HepG2 (cell line): Measurements from ENCODE around the gene ICAM5. TPM values are rescaled to one million over a fixed set of nuclear protein-coding genes. Genes with fewer than 3 reads are reported as not detected.

Source experiments
- BRD4 ChIP-seq: sonication (generic); formaldehyde crosslinking; IDR thresholded peaks from 2 replicates; pipeline ENCODE4 v1.4.0; 2020; ENCODE audit warnings: missing genetic modification reagents
- CHCHD3 ChIP-seq: sonication (generic); formaldehyde crosslinking; IDR thresholded peaks from 2 replicates; pipeline ENCODE4 v1.8.0; 2022; ENCODE audit warnings: mild to moderate bottlenecking, missing genetic modification reagents, moderate library complexity
- FOXA3 ChIP-seq: IDR thresholded peaks from 2 replicates; pipeline ENCODE4 v1.6.1; 2016; ENCODE audit warnings: missing genetic modification reagents, missing compliant biosample characterization
- FOXO1 ChIP-seq: sonication (generic); formaldehyde crosslinking; IDR thresholded peaks from 2 replicates; pipeline ENCODE4 v1.4.0; 2020; ENCODE audit warnings: missing genetic modification reagents
- KDM1A ChIP-seq: IDR thresholded peaks from 2 replicates; pipeline ENCODE4 v1.6.1; 2016; ENCODE audit warnings: missing compliant biosample characterization
- KLF12 ChIP-seq: sonication (generic); formaldehyde crosslinking; IDR thresholded peaks from 2 replicates; pipeline ENCODE4 v1.4.0; 2020; ENCODE audit warnings: missing genetic modification reagents, borderline replicate concordance
- MLLT10 ChIP-seq: sonication (generic); formaldehyde crosslinking; IDR thresholded peaks from 2 replicates; pipeline ENCODE4 v1.4.0; 2020; ENCODE audit warnings: missing genetic modification reagents
- PHF5A ChIP-seq: IDR thresholded peaks from one replicate; pipeline ENCODE4 v1.6.1; 2018; ENCODE audit warnings: low read depth, missing genetic modification reagents; ENCODE audit not compliant: unreplicated experiment
- RBAK ChIP-seq: sonication (generic); formaldehyde crosslinking; IDR thresholded peaks from 2 replicates; pipeline ENCODE4 v1.5.1; 2020; ENCODE audit warnings: mild to moderate bottlenecking, missing genetic modification reagents
- RCOR2 ChIP-seq: IDR thresholded peaks from 2 replicates; pipeline ENCODE4 v1.6.1; 2016; ENCODE audit warnings: missing biosample characterization, missing genetic modification reagents
- SALL1 ChIP-seq: sonication (generic); formaldehyde crosslinking; IDR thresholded peaks from 2 replicates; pipeline ENCODE4 v1.8.0; 2022; ENCODE audit warnings: mild to moderate bottlenecking, missing genetic modification reagents
- SPEN ChIP-seq: sonication (generic); formaldehyde crosslinking; IDR thresholded peaks from 2 replicates; pipeline ENCODE4 v1.5.1; 2020; ENCODE audit warnings: low read depth, mild to moderate bottlenecking, missing genetic modification reagents
- SYNCRIP ChIP-seq: fragments of 200-400 bp; formaldehyde crosslinking; IDR thresholded peaks from 2 replicates; pipeline ENCODE4 v1.6.1; 2018; ENCODE audit warnings: mild to moderate bottlenecking, low read depth, low read length; ENCODE audit not compliant: insufficient read depth
- TFE3 ChIP-seq: IDR thresholded peaks from 2 replicates; pipeline ENCODE4 v1.6.1; 2016
- ZBTB10 ChIP-seq: sonication (generic); formaldehyde crosslinking; IDR thresholded peaks from 2 replicates; pipeline ENCODE4 v1.4.0; 2020; ENCODE audit warnings: missing genetic modification reagents, borderline replicate concordance
- ZEB1 ChIP-seq: IDR thresholded peaks from 2 replicates; pipeline ENCODE4 v1.6.1; 2012; ENCODE audit warnings: mild to moderate bottlenecking, low read depth, inconsistent platforms; ENCODE audit not compliant: insufficient replicate concordance
- ZMYM2 ChIP-seq: sonication (generic); formaldehyde crosslinking; IDR thresholded peaks from 2 replicates; pipeline ENCODE4 v1.8.0; 2022; ENCODE audit warnings: mild to moderate bottlenecking, missing genetic modification reagents
- ZNF160 ChIP-seq: sonication (generic); formaldehyde crosslinking; IDR thresholded peaks from 2 replicates; pipeline ENCODE4 v1.8.0; 2022; ENCODE audit warnings: mild to moderate bottlenecking, inconsistent platforms, missing genetic modification reagents
- ZNF205 ChIP-seq: IDR thresholded peaks from 2 replicates; pipeline ENCODE4 v1.6.1; 2018; ENCODE audit warnings: missing biosample characterization, missing genetic modification reagents
- ZNF367 ChIP-seq: sonication (generic); formaldehyde crosslinking; IDR thresholded peaks from 2 replicates; pipeline ENCODE4 v1.4.0; 2020; ENCODE audit warnings: missing genetic modification reagents, borderline replicate concordance
- ZNF670 ChIP-seq: sonication (generic); formaldehyde crosslinking; IDR thresholded peaks from 2 replicates; pipeline ENCODE4 v1.8.0; 2022; ENCODE audit warnings: mild to moderate bottlenecking, missing genetic modification reagents, borderline replicate concordance
- ZNF891 ChIP-seq: sonication (generic); formaldehyde crosslinking; IDR thresholded peaks from 2 replicates; pipeline ENCODE4 v1.5.0; 2020; ENCODE audit warnings: mild to moderate bottlenecking, missing genetic modification reagents
- ZSCAN30 ChIP-seq: sonication (generic); formaldehyde crosslinking; IDR thresholded peaks from 2 replicates; pipeline ENCODE4 v1.5.0; 2020; ENCODE audit warnings: mild to moderate bottlenecking, missing genetic modification reagents
- ZSCAN9 ChIP-seq: IDR thresholded peaks from 2 replicates; pipeline ENCODE4 v1.6.1; 2016; ENCODE audit warnings: borderline replicate concordance
- polyA plus RNA-seq, 8 experiments: library from polyadenylated mRNA; depleted of rRNA in 3 of 8; stranded (reverse) in 7 of 8; unstranded in 1 of 8; fragments of >200 nt; fragmentation: Illumina TruSeq in 4 of 8; extraction: Trizol in 4 of 8; gene quantifications; 2 replicates each; pipeline versions ENCODE4 v1.2.1 to v1.2.3, GENCODE V29; 2011 to 2016; ENCODE audit warnings: low read depth in 4 of 8, missing spikeins in 1 of 8, mixed read lengths in 1 of 8; ENCODE audit not compliant: insufficient read depth in 1 of 8
- total RNA-seq, 5 experiments: library from RNA; depleted of rRNA; stranded (reverse); fragments of >200 nt; fragmentation: Illumina TruSeq; extraction: Trizol; gene quantifications; 2 replicates each; pipeline ENCODE4 v1.2.3, GENCODE V29; 2016; ENCODE audit warnings: low read depth in 1 of 5
- TF ChIP-seq, protein P1 (sequence below): sonication (generic); formaldehyde crosslinking; IDR thresholded peaks from 2 replicates; pipeline ENCODE4 v1.5.1; 2020; ENCODE audit warnings: missing genetic modification reagents, mild to moderate bottlenecking, borderline replicate concordance

Gene ICAM5
- total and polyA plus RNA-seq, 2 of the 13 experiments (the other 11 are each of a cell fraction or from before 2014, with no cell fraction given), result 0.46 to 1.6 TPM

DNA sequence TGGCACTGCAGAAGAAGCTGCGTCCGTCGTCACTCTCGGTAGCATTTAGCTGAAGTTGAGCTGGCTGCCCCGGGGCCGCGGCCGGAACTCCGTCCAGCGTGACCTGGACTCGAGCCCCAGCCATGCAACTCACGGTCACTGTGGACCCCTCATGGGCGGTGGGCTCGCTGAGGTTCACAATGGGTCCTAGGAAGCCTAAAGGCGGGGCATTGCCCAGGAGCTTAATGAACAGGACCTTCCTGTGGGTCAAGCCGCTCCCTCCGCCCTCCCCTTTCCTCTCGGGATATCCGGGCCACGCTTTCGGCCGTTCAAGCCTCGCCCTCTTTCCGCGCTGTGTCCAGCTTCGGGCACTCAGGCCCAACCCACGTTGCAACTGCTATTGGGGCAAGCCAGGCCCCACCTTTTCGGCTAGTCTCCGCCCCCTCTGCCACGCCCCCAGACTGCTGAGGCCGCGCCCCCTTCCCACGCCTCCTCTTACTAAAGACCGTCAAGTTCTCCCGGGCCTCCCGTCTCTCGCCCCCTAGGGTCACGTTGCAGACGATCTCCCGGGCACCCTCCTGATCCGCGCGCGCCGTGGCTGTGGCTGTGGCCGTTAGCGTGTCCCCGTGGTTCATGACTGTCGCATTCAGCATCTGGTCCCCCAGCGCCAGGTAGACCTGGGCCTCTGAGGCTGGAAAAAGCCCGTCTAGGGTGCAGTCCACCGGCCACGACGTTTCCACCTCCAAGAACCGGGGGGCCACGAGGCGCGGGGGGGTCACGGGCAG is 45.0 kb downstream of the ICAM5 start (continued):
- no peak for TF ChIP-seq ZSCAN9 (CRISPR knock-in tag)
- no peak for TF ChIP-seq KDM1A
- TF ChIP-seq PHF5A (CRISPR knock-in tag), result no peak
- TF ChIP-seq FOXO1 (CRISPR knock-in tag), result no peak; the same call in 1 of the 2 replicates
- peak; percentile 52; the same call in 1 of the 2 replicates for TF ChIP-seq SALL1 (CRISPR knock-in tag)
- no peak; the same call in 1 of the 2 replicates for TF ChIP-seq ZNF891 (CRISPR knock-in tag)
- no peak for TF ChIP-seq ZBTB10 (CRISPR knock-in tag)
- TF ChIP-seq, protein P1, sequence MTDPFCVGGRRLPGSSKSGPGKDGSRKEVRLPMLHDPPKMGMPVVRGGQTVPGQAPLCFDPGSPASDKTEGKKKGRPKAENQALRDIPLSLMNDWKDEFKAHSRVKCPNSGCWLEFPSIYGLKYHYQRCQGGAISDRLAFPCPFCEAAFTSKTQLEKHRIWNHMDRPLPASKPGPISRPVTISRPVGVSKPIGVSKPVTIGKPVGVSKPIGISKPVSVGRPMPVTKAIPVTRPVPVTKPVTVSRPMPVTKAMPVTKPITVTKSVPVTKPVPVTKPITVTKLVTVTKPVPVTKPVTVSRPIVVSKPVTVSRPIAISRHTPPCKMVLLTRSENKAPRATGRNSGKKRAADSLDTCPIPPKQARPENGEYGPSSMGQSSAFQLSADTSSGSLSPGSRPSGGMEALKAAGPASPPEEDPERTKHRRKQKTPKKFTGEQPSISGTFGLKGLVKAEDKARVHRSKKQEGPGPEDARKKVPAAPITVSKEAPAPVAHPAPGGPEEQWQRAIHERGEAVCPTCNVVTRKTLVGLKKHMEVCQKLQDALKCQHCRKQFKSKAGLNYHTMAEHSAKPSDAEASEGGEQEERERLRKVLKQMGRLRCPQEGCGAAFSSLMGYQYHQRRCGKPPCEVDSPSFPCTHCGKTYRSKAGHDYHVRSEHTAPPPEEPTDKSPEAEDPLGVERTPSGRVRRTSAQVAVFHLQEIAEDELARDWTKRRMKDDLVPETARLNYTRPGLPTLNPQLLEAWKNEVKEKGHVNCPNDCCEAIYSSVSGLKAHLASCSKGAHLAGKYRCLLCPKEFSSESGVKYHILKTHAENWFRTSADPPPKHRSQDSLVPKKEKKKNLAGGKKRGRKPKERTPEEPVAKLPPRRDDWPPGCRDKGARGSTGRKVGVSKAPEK, result no peak
- TF ChIP-seq CHCHD3 (CRISPR knock-in tag), result no peak
- TF ChIP-seq ZSCAN30 (CRISPR knock-in tag), result no peak
- TF ChIP-seq ZNF205 (CRISPR knock-in tag), result no peak
- TF ChIP-seq BRD4 (CRISPR knock-in tag), result peak; percentile 43
- TF ChIP-seq RBAK (CRISPR knock-in tag), result no peak
- no peak for TF ChIP-seq ZEB1
- TF ChIP-seq MLLT10, result no peak
- TF ChIP-seq ZNF160 (CRISPR knock-in tag), result no peak
- no peak for TF ChIP-seq ZMYM2
- no peak for TF ChIP-seq SYNCRIP
- no peak for TF ChIP-seq RCOR2 (CRISPR knock-in tag)
- TF ChIP-seq ZNF670, result peak; percentile 39; the same call in 1 of the 2 replicates
- no peak for TF ChIP-seq FOXA3
- 0 out of 2 replicates have a peak, but pooled peaks have one; percentile 14 for TF ChIP-seq TFE3 (CRISPR knock-in tag)
- no peak for TF ChIP-seq ZNF367
- no peak; the same call in 1 of the 2 replicates for TF ChIP-seq KLF12 (CRISPR knock-in tag)
- peak; percentile 85 for TF ChIP-seq SPEN (CRISPR knock-in tag)
